ENCODE results near the gene TCF7L2. TPM values are rescaled to one million over a fixed set of nuclear protein-coding genes. Genes with fewer than 3 reads are reported as not detected.

Gene TCF7L2
- total RNA-seq, 4 donors from 2014 or later = 4.0 to 13.2 (median 6.4) TPM

- Histone ChIP-seq H3K9me3 (no peaks in the 10 kb centered on the region), H3K27ac (no peak overlapping the region), H3K36me3 (peaks cover 0 to 4% (median 0%) of the 10 kb centered on the region in 3 donors), H3K4me3 (no peak overlapping the region), H3K4me1 (peaks cover 9 to 51% (median 25%) of the 10 kb centered on the region in 3 donors), H3K27me3 (no peaks in the 10 kb centered on the region)
- no peak for DNase-seq
- intact Hi-C loops (cut with DNase I) = no loop called here
- TF ChIP-seq CTCF (IDR thresholded peaks at IDR 0.05) (no peak), POLR2A (IDR thresholded peaks at IDR 0.05) (no peak)
- 82 to 88% methylated on average over 8 of the region's 8 CpGs for WGBS, 2 donors
Measured at GRCh38 chr10:112984756-112985155, 34.7 kb downstream of the TCF7L2 start.

- no peaks in the 10 kb centered on the region for H3K9me3 ChIP-seq
- no peak for DNase-seq
- no peaks in the 10 kb centered on the region for H3K27me3 ChIP-seq
- H3K4me3 ChIP-seq = no peak overlapping the region
- peak overlapping the region in 1 of 4 donors; percentile 14 for H3K27ac ChIP-seq
- 46 to 54% methylated on average over 6 to 7 of the region's 7 CpGs for whole genome bisulfite sequencing, 2 donors
- intact Hi-C loops (cut with DNase I) = no loop called here
- H3K36me3 ChIP-seq = peaks cover 0 to 4% (median 0%) of the 10 kb centered on the region in 3 donors
- H3K4me1 ChIP-seq = peaks cover 9 to 63% (median 37%) of the 10 kb centered on the region in 3 donors
- TF ChIP-seq POLR2A (IDR thresholded peaks at IDR 0.05) = no peak
- no peak for TF ChIP-seq CTCF (IDR thresholded peaks at IDR 0.05)
Measured at GRCh38 chr10:112985690-112986543, 35.9 kb downstream of the TCF7L2 start.

- no peaks in the 10 kb centered on the region for H3K27me3 ChIP-seq
- H3K27ac ChIP-seq = peak overlapping the region in 1 of 4 donors; percentile 14
- 18 to 19% methylated on average over 8 of the region's 8 CpGs for WGBS, 2 donors
- no peaks in the 10 kb centered on the region for H3K9me3 ChIP-seq
- H3K36me3 ChIP-seq = peaks cover 0 to 8% (median 0%) of the 10 kb centered on the region in 3 donors
- H3K4me1 ChIP-seq = peaks cover 9 to 70% (median 39%) of the 10 kb centered on the region in 3 donors
- no peak for TF ChIP-seq POLR2A (IDR thresholded peaks at IDR 0.05)
- no peak for TF ChIP-seq CTCF (IDR thresholded peaks at IDR 0.05)
- intact Hi-C loops (cut with DNase I) = no loop called here
- H3K4me3 ChIP-seq = no peak overlapping the region
- DNase-seq = no peak
Measured at GRCh38 chr10:112986544-112987190, 36.6 kb downstream of the TCF7L2 start.

- 34 to 71% methylated on average over 7 of the region's 7 CpGs for WGBS, 2 donors
Measured at GRCh38 chr10:112988839-112989406, 38.9 kb downstream of the TCF7L2 start.

More at GRCh38 chr10:112988839-112989406, 38.9 kb downstream of the TCF7L2 start:
- no peaks in the 10 kb centered on the region for H3K27me3 ChIP-seq
- TF ChIP-seq CTCF (IDR thresholded peaks at IDR 0.05) = no peak
- no peak for TF ChIP-seq POLR2A (IDR thresholded peaks at IDR 0.05)
- peaks cover 9 to 83% (median 48%) of the 10 kb centered on the region in 3 donors for H3K4me1 ChIP-seq
- H3K36me3 ChIP-seq = peaks cover 0 to 7% (median 0%) of the 10 kb centered on the region in 3 donors
- intact Hi-C loops (cut with DNase I) = no loop called here
- DNase-seq = no peak
- no peak overlapping the region for H3K4me3 ChIP-seq
- no peaks in the 10 kb centered on the region for H3K9me3 ChIP-seq
- no peak overlapping the region for H3K27ac ChIP-seq
